Activated CD8-positive, alpha-beta memory T cell treated with anti-CD3 and anti-CD28 coated beads, Interleukin-2, amount 50 U/mL, for 1 hour (primary cell): Measurements from ENCODE around the gene GTF2H4.
"Not testable (repeated sequence)": the region's sequence is repeated elsewhere in the genome, so short reads cannot be mapped to it uniquely, and the experiment has no call there.

ENCODE experiments used
- DNase-seq: peaks from one replicate; pipeline ENCODE4 v3.0.0-alpha.2; 2020; ENCODE audit errors: extremely low read depth

The GTF2H4 gene

GRCh38 chr6:30924040-30924627 lies 16.1 kb downstream of the GTF2H4 start:
- DNase-seq, result not testable (repeated sequence)

- no peak for DNase-seq
These were observed 18.6 kb downstream of the GTF2H4 start for GRCh38 chr6:30926644-30927043.

GRCh38 chr6:30927080-30927479 lies 19.1 kb downstream of the GTF2H4 start:
- not testable (repeated sequence) for DNase-seq

GRCh38 chr6:30928677-30929076 lies 20.7 kb downstream of the GTF2H4 start:
- DNase-seq, result no peak

- DNase-seq, result no peak
These were observed 22.5 kb downstream of the GTF2H4 start for GRCh38 chr6:30930506-30930905.

- no peak for DNase-seq
These were observed 23.3 kb downstream of the GTF2H4 start for GRCh38 chr6:30931272-30931671.

GRCh38 chr6:30931969-30932645 lies 24.1 kb downstream of the GTF2H4 start, which contains the start of gene SFTA2:
TSS of gene SFTA2 (minus strand) at chr6:30932170. CDS start at chr6:30932096, 74 bp downstream.
- no peak for DNase-seq

- no peak for DNase-seq
These were observed 24.8 kb downstream of the GTF2H4 start for GRCh38 chr6:30932665-30933365.

- DNase-seq, result no peak
These were observed 27.0 kb downstream of the GTF2H4 start for GRCh38 chr6:30935018-30935417.

- DNase-seq, result no peak
These were observed 29.3 kb downstream of the GTF2H4 start for GRCh38 chr6:30937265-30937664.

GRCh38 chr6:30938730-30939129 lies 30.7 kb downstream of the GTF2H4 start:
- DNase-seq, result no peak

- DNase-seq, result no peak
These were observed 31.5 kb downstream of the GTF2H4 start for GRCh38 chr6:30939473-30939872.

GRCh38 chr6:30940361-30940986 lies 32.5 kb downstream of the GTF2H4 start, which contains the start of gene MUCL3:
TSS of gene MUCL3 (plus strand) at chr6:30940973. CDS start at chr6:30941000, 27 bp downstream.
- no peak for DNase-seq

GRCh38 chr6:30942338-30943060 lies 34.5 kb downstream of the GTF2H4 start:
- DNase-seq, result no peak

- no peak for DNase-seq
These were observed 36.0 kb downstream of the GTF2H4 start for GRCh38 chr6:30944051-30944450.

- no peak for DNase-seq
These were observed 37.3 kb downstream of the GTF2H4 start for GRCh38 chr6:30945281-30945680.

GRCh38 chr6:30947231-30947630 lies 39.2 kb downstream of the GTF2H4 start:
- no peak for DNase-seq

GRCh38 chr6:30948811-30949210 lies 40.8 kb downstream of the GTF2H4 start:
- no peak for DNase-seq

GRCh38 chr6:30951907-30952469 lies 44.0 kb downstream of the GTF2H4 start:
- DNase-seq, result no peak

- DNase-seq, result no peak
These were observed 46.8 kb downstream of the GTF2H4 start for GRCh38 chr6:30954631-30955366.
